BJ (cell line): Measurements from ENCODE around the gene ABHD1. TPM values are rescaled to one million over a fixed set of nuclear protein-coding genes. Genes with fewer than 3 reads are reported as not detected.

Experiments
- CTCF ChIA-PET: fragments of 350-600 bp; formaldehyde crosslinking; extraction: SDS; loops from one replicate; lab custom pipeline; 2021; ENCODE audit warnings: antibody characterized with exemption, inconsistent platforms; lab: Yijun Ruan, JAX
- POLR2A ChIA-PET: fragments of 300-600 bp; sonication (Branson Sonifier 250); formaldehyde crosslinking; extraction: SDS; loops from one replicate; lab custom pipeline; 2021; ENCODE audit warnings: antibody characterized with exemption; lab: Charles Lee
- DNase-seq: peaks from one replicate; pipeline ENCODE4 v3.0.0-alpha.2; 2011; ENCODE audit warnings: low read depth
- H3K27me3 ChIP-seq: 2 replicates; pipeline ENCODE4 v1.6.0; 2011; ENCODE audit warnings: low read length; ENCODE audit not compliant: control insufficient read depth, insufficient read depth
- H3K36me3 ChIP-seq: 2 replicates; pipeline ENCODE4 v1.5.1; 2011; ENCODE audit warnings: low read length; ENCODE audit not compliant: control insufficient read depth, insufficient read depth
- H3K4me3 ChIP-seq: 2 replicates; pipeline ENCODE4 v1.5.1; 2011; ENCODE audit warnings: low read depth, mild to moderate bottlenecking, control low read depth, low read length
- CTCF ChIP-seq: IDR thresholded peaks from 2 replicates; pipeline ENCODE4 v1.5.1; 2011; ENCODE audit warnings: low read depth, mild to moderate bottlenecking, control low read depth, inconsistent platforms, low read length, moderate library complexity; ENCODE audit not compliant: insufficient read depth
- polyA plus RNA-seq: library from polyadenylated mRNA; depleted of rRNA; stranded (reverse); fragments of >200 nt; gene quantifications from 2 replicates; pipeline ENCODE4 v1.2.3, GENCODE V29; 2011

The ABHD1 gene
- polyA plus RNA-seq, 1 experiment: not detected

GRCh38 chr2:27139310-27139709, 15.7 kb downstream of the ABHD1 start, which contains the start of gene PRR30:
PRR30 (minus strand) TSS chr2:27139410; CDS start chr2:27138329, 1,081 bp downstream.
- TF ChIP-seq CTCF: no peak
- no peak for DNase-seq
- Histone ChIP-seq H3K4me3 (no peak within 1 kb of the TSS), H3K27me3 (peaks cover 12% of the 10 kb centered on the region), H3K36me3 (no peaks in the 10 kb centered on the region)
- CTCF ChIA-PET: interaction anchor here (0.9 to 1.8 kb wide), 2 partner anchors 31 to 52 kb away, joined by 4 to 5 read pairs; no protein-coding TSS in a partner anchor
- POLR2A ChIA-PET: no interaction called here

DNA sequence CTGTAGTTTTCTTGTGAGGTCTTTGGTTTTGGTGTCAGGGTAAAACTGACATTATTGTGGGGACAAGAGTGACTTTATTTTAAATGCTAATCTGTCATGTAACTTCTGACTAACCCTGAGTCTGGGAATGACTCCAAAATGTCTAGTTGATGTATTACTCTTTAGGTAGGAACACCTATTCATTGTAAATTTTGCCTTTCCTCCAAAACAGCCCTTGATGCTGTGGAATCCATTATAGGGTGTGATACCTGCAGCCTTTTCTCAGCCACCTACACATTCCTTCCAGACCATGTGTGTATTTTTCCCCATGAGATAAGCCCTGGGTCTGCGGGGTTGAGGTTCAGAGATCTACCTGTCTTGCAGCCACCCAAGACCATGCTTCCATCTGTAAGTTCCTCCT, 19.7 kb downstream of the ABHD1 start:
- Histone ChIP-seq H3K27me3 (peaks cover 12% of the 10 kb centered on the region), H3K36me3 (no peaks in the 10 kb centered on the region), H3K4me3 (no peak overlapping the region)
- TF ChIP-seq CTCF: no peak
- DNase-seq: no peak
- ChIA-PET POLR2A (no interaction called here), CTCF (no interaction called here)

DNA sequence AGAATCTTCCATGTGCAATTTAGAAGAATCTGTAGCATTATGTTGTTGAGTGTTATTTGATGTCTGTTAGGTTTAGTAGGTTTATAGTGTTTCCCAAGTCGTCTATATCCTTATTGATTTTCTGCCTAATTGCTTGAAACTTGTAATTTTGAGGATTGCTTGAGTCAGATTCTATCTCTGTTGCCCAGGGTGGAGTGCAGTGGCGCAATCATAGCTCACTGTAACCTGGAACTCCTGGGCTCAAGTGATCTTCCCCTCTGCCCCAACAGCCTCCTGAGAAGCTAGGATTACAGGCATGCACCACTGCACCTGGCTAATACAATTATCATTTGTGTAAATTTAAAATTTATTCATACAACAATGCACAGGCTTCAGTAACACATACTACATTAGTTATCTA, 22.1 kb downstream of the ABHD1 start:
- Histone ChIP-seq H3K4me3 (no peak overlapping the region), H3K36me3 (no peaks in the 10 kb centered on the region), H3K27me3 (peaks cover 13% of the 10 kb centered on the region)
- ChIA-PET POLR2A (no interaction called here), CTCF (interaction anchor here (0.6 to 1.4 kb wide), 4 partner anchors 12 to 400 kb away, joined by 3 to 5 read pairs (median 4); no protein-coding TSS in a partner anchor)
- no peak for TF ChIP-seq CTCF
- no peak for DNase-seq

DNA sequence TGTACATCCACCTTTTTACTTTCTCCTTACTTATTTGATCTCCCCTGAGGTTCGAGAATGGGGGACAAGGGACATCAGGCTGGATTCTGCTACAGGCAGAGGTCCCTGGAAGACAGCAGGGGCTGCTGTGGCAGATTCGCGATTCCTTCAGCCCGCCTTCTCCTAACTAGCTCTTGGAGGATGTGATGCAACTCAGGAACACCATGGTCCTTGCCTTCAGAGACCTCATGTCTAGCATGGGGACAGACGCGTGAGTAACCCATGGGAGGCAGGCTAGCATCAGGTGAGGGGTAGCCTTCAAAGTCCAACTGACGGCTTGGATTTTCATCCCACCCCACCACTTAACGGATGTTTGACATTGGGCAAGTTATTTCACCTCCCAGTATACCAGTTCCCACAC, 24.3 kb downstream of the ABHD1 start:
- peaks cover 14% of the 10 kb centered on the region for H3K27me3 ChIP-seq
- no peak for DNase-seq
- ChIA-PET POLR2A (no interaction called here), CTCF (no interaction called here)
- H3K36me3 ChIP-seq: no peaks in the 10 kb centered on the region
- TF ChIP-seq CTCF: no peak
- no peak overlapping the region for H3K4me3 ChIP-seq

DNA sequence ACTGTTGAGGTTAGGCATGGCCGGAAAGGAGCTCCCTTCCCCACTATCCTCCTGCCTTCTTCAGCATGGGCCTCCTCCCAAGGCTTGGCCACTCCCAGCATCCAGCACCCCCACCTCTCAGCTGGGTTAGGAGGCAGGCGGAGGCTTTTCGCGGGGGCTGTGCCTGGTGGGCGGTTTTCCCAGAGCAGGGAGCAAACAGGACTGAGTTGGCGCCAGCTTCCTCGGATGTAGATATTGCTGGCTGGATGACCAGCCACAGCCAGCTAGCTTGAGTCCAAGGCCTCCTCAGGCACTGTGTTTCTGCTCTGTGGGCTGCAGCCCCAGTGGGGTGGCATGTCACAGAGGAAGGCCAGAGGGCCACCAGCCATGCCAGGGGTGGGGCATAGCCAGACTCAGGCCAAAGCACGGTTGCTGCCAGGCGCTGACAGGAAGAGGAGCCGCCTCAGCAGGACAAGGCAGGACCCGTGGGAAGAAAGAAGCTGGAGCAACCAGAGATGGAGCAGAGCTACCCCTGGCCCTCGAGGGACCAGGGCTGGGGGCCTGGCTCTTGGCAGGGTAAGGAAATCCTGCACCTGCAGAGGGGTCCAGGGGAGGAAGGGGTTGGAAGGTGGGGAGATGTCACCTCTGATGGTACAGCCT, 25.3 kb downstream of the ABHD1 start, which contains the start of gene TCF23:
Gene TCF23, plus strand, starts transcription at position 204 of the 639 bp plus-strand sequence. Its CDS starts 130 bp downstream, at position 334.
- TF ChIP-seq CTCF: no peak
- no peak for DNase-seq
- peaks cover 11% of the 10 kb centered on the region for H3K27me3 ChIP-seq
- no peak within 1 kb of the TSS for H3K4me3 ChIP-seq
- CTCF ChIA-PET: interaction anchor here (0.7 to 1.5 kb wide), 2 partner anchors 21 to 187 kb away, joined by 3 read pairs; no protein-coding TSS in a partner anchor
- POLR2A ChIA-PET: no interaction called here
- no peaks in the 10 kb centered on the region for H3K36me3 ChIP-seq
